Common myeloid progenitor, CD34-positive (primary cell): ENCODE results near the gene SCAI.
A peak's percentile ranks its signal among the peaks of the same experiment; 100 is the strongest.
"Not testable (repeated sequence)": the region's sequence is repeated elsewhere in the genome, so short reads cannot be mapped to it uniquely, and the experiment has no call there.

ENCODE experiments used
- CTCF ChIA-PET: fragments of 350-600 bp; sonication (Branson Sonifier 250); formaldehyde crosslinking; loops from one replicate; lab custom pipeline; 2021; ENCODE audit warnings: antibody characterized with exemption; lab: Charles Lee
- POLR2A ChIA-PET: fragments of 350-600 bp; sonication (Branson Sonifier 250); formaldehyde crosslinking; loops from one replicate; lab custom pipeline; 2021; ENCODE audit warnings: antibody characterized with exemption; lab: Charles Lee
- DNase-seq, 3 donors: peaks; one replicate each; pipeline versions ENCODE4 v3.0.0 to v3.0.0-alpha.2; 2013
- H3K27ac ChIP-seq, 2 experiments: 1 replicate in 1 of 2; 2 replicates in 1 of 2; pipeline ENCODE4 v1.7.0; 2013; ENCODE audit warnings: inconsistent platforms in 2 of 2, low read length in 2 of 2, mild to moderate bottlenecking in 2 of 2, low read depth in 1 of 2, moderate library complexity in 1 of 2; ENCODE audit not compliant: severe bottlenecking in 2 of 2, insufficient read depth in 1 of 2, poor library complexity in 1 of 2
- H3K27me3 ChIP-seq, 5 experiments: replicated peaks in 2 of 5; 1 replicate in 3 of 5; 2 replicates in 2 of 5; pipeline versions ENCODE4 v1.6.1 to v1.7.0; 2013; ENCODE audit warnings: low read length in 4 of 5, mild to moderate bottlenecking in 2 of 5, moderate library complexity in 2 of 5, inconsistent platforms in 1 of 5; ENCODE audit not compliant: insufficient read depth in 5 of 5, control insufficient read depth in 4 of 5
- H3K36me3 ChIP-seq, 4 experiments: 1 replicate in 2 of 4; 2 replicates in 2 of 4; pipeline versions ENCODE4 v1.6.1 to v1.7.0; 2013; ENCODE audit warnings: low read length in 3 of 4, control low read depth in 1 of 4, mild to moderate bottlenecking in 1 of 4; ENCODE audit not compliant: control insufficient read depth in 4 of 4, insufficient read depth in 4 of 4
- H3K4me1 ChIP-seq, 4 experiments: 1 replicate in 3 of 4; 2 replicates in 1 of 4; pipeline versions ENCODE4 v1.6.1 to v1.7.1; 2013; ENCODE audit warnings: low read length in 3 of 4, mild to moderate bottlenecking in 3 of 4, control low read depth in 1 of 4, inconsistent platforms in 1 of 4, moderate library complexity in 1 of 4; ENCODE audit not compliant: control insufficient read depth in 4 of 4, insufficient read depth in 4 of 4; ENCODE audit errors: control extremely low read depth in 1 of 4
- H3K4me3 ChIP-seq, 7 experiments: 1 replicate in 4 of 7; 2 replicates in 3 of 7; pipeline versions ENCODE4 v1.5.1 to v1.7.0; 2013; ENCODE audit warnings: mild to moderate bottlenecking in 7 of 7, low read length in 6 of 7, moderate library complexity in 6 of 7, inconsistent platforms in 2 of 7, low read depth in 2 of 7, control low read depth in 1 of 7; ENCODE audit not compliant: insufficient read depth in 4 of 7, control insufficient read depth in 1 of 7; ENCODE audit errors: extremely low read depth in 1 of 7
- H3K9me3 ChIP-seq, 5 experiments: 1 replicate in 4 of 5; 2 replicates in 1 of 5; pipeline versions ENCODE4 v1.6.1 to v1.7.1; 2013; ENCODE audit warnings: low read length in 4 of 5, mild to moderate bottlenecking in 2 of 5, inconsistent platforms in 1 of 5, low read depth in 1 of 5, moderate library complexity in 1 of 5; ENCODE audit not compliant: control insufficient read depth in 4 of 5, insufficient read depth in 2 of 5; ENCODE audit errors: control extremely low read depth in 1 of 5
- WGBS: methylation state at CpG from one replicate; pipeline ENCODE4 v1.1.5; 2013; ENCODE audit not compliant: insufficient coverage; 5-methylcytosine and 5-hydroxymethylcytosine counted together

The SCAI gene

DNA sequence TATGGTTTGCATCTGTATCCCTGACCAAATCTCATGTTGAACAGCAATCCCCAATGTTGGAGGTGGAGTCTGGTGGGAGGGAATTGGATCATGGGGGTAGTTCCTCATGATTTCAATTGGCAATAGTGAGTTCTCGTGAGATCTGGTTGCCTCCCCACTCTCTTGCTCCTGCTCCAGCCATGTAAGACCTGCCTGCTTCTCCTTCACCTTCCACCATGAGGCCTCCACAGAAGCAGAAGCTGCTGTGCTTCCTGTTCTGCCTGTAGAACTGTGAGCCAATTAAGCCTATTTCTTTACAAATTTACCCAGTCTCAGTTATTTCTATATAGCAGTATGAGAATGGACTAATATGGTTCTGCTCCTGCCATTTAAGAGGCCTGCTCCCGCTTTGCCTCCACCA is 32.9 kb downstream of the SCAI start:
- peak in 2 of 3 donors; percentile 20 to 32 for DNase-seq
- H3K4me3 ChIP-seq = no peak overlapping the region
- POLR2A ChIA-PET = no interaction called here
- H3K27ac ChIP-seq = no peak overlapping the region
- 90% methylated on average over 2 of the region's 2 CpGs for WGBS
- H3K9me3 ChIP-seq = peaks cover 5 to 30% (median 8%) of the 10 kb centered on the region in 5 experiments
- peaks cover 0 to 12% (median 8%) of the 10 kb centered on the region in 4 experiments for H3K36me3 ChIP-seq
- H3K4me1 ChIP-seq = peaks cover 0 to 6% (median 3%) of the 10 kb centered on the region in 4 experiments
- CTCF ChIA-PET = interaction anchor here (0.8 kb wide), 1 partner anchor 84 kb away, joined by 3 read pairs; no protein-coding TSS in a partner anchor
- H3K27me3 ChIP-seq = no peaks in the 10 kb centered on the region

- POLR2A ChIA-PET, H3K4me3 ChIP-seq, H3K27me3 ChIP-seq, DNase-seq, H3K27ac ChIP-seq, H3K36me3 ChIP-seq, CTCF ChIA-PET: not testable (repeated sequence)
- peaks cover 0 to 15% (median 8%) of the 10 kb centered on the region in 4 experiments for H3K4me1 ChIP-seq
- WGBS = 99% methylated on average over 18 of the region's 33 CpGs
- H3K9me3 ChIP-seq = peaks cover 4 to 22% (median 6%) of the 10 kb centered on the region in 5 experiments
Observed at GRCh38 chr9:125108541-125108940, 34.8 kb downstream of the SCAI start.

DNA sequence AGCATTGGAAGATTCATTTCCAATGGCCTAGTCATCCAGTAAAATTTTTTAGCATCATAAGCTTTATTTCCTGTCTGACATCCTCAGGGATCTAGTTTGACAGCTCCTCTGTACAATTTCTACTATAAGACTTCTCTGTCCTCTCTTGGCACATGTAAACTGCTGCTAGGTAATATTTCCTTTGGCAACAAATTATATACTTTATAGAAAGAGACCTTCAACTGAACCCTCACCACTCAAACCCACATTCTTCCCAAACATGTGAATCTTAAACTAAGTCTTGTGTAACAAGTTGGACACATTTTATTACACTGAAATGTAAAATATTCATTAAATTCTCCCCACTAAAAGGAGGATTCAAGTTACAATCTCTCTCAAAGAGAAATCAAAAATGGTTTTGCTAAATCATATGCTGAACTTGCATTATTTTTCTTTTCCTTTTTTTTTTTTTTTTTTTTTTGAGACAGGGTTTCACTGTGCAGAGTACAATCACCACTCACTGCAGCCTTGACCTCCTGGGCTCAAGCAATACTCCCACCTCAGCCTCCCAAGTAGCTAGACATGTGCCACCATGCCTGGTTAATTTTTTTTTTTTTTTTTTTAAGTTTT is 36.9 kb downstream of the SCAI start:
- Histone ChIP-seq H3K27ac (peak overlapping the region in 1 of 2 experiments; percentile 43), H3K36me3 (peaks cover 0 to 4% (median under 1%) of the 10 kb centered on the region in 4 experiments), H3K4me1 (peaks cover 0 to 17% (median 8%) of the 10 kb centered on the region in 4 experiments), H3K9me3 (peaks cover 0 to 6% (median 2%) of the 10 kb centered on the region in 5 experiments), H3K27me3 (no peaks in the 10 kb centered on the region), H3K4me3 (no peak overlapping the region)
- ChIA-PET POLR2A (no interaction called here), CTCF (no interaction called here)
- DNase-seq = peak in 1 of 3 donors; percentile 16

GRCh38 chr9:125103770-125104460 is 39.4 kb downstream of the SCAI start:
- CTCF ChIA-PET = no interaction called here

GRCh38 chr9:125103021-125103420 is 40.3 kb downstream of the SCAI start:
- Histone ChIP-seq H3K27me3 (no peaks in the 10 kb centered on the region), H3K9me3 (no peaks in the 10 kb centered on the region)
- POLR2A ChIA-PET = no interaction called here

More at GRCh38 chr9:125103770-125104460, 39.4 kb downstream of the SCAI start:
- Histone ChIP-seq H3K4me3 (no peak overlapping the region), H3K36me3 (no peaks in the 10 kb centered on the region), H3K4me1 (peaks cover 0 to 17% (median 5%) of the 10 kb centered on the region in 4 experiments), H3K27me3 (no peaks in the 10 kb centered on the region), H3K27ac (no peak overlapping the region), H3K9me3 (no peaks in the 10 kb centered on the region)
- POLR2A ChIA-PET = interaction anchor here (1.3 kb wide), 1 partner anchor 17 kb away, joined by 3 read pairs; no protein-coding TSS in a partner anchor
- DNase-seq = no peak
- 100% methylated on average over 2 of the region's 3 CpGs for WGBS

GRCh38 chr9:125100822-125101221 is 42.5 kb downstream of the SCAI start:
- H3K27me3 ChIP-seq = no peaks in the 10 kb centered on the region
- WGBS = 97% methylated on average over 3 of the region's 4 CpGs
- POLR2A ChIA-PET = no interaction called here
- peaks cover 0 to 8% (median 0%) of the 10 kb centered on the region in 5 experiments for H3K9me3 ChIP-seq
- CTCF ChIA-PET = interaction anchor here (0.6 to 1.3 kb wide), 2 partner anchors 22 to 25 kb away, joined by 3 to 5 read pairs; no protein-coding TSS in a partner anchor
- no peak for DNase-seq
- H3K36me3 ChIP-seq = peaks cover 0 to under 1% (median 0%) of the 10 kb centered on the region in 4 experiments
- H3K4me1 ChIP-seq = peaks cover 0 to 12% (median 5%) of the 10 kb centered on the region in 4 experiments
- H3K4me3 ChIP-seq = no peak overlapping the region
- H3K27ac ChIP-seq = no peak overlapping the region

More at GRCh38 chr9:125103021-125103420, 40.3 kb downstream of the SCAI start:
- CTCF ChIA-PET = no interaction called here
- Histone ChIP-seq H3K36me3 (no peaks in the 10 kb centered on the region), H3K4me3 (no peak overlapping the region), H3K4me1 (peaks cover 0 to 17% (median 5%) of the 10 kb centered on the region in 4 experiments), H3K27ac (no peak overlapping the region)
- no peak for DNase-seq
- WGBS = 100% methylated on average over 1 of the region's 1 CpG

DNA sequence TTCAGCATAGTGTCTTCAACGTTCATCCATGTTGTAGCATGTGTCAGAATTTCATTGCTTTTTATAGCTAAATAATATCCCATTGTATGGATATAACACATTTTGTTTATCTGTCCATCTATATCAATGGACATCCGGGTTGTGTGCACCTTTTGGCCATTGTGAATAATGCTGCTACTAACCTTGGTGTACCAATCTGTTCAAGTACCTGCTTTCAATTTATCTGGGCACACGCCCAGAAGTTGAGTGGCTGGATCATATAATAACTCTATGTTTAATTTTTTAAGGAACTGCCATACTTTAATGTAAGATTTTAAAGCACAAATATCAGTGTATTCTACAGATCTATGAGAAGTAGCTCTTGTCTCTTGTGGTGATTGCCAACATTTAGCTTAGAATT is 43.5 kb downstream of the SCAI start:
- peaks cover 0 to 10% (median 5%) of the 10 kb centered on the region in 4 experiments for H3K4me1 ChIP-seq
- DNase-seq = no peak
- ChIA-PET POLR2A (no interaction called here), CTCF (interaction anchor here (1.3 kb wide), 1 partner anchor 26 kb away, joined by 5 read pairs; no protein-coding TSS in a partner anchor)
- H3K9me3 ChIP-seq = peaks cover 0 to 8% (median 0%) of the 10 kb centered on the region in 5 experiments
- no peak overlapping the region for H3K27ac ChIP-seq
- H3K4me3 ChIP-seq = no peak overlapping the region
- no peaks in the 10 kb centered on the region for H3K27me3 ChIP-seq
- WGBS = 83% methylated on average over 1 of the region's 3 CpGs
- H3K36me3 ChIP-seq = peaks cover 3 to 10% (median 6%) of the 10 kb centered on the region in 4 experiments
